Thyroid gland (tissue), 4 donors: ENCODE data around the gene HMGN5. TPM values are rescaled to one million over a fixed set of nuclear protein-coding genes. Genes with fewer than 3 reads are reported as not detected.

Experiments
- DNase-seq, 2 donors: peaks; one replicate each; pipeline ENCODE4 v3.0.0-alpha.2; 2019
- H3K27ac ChIP-seq, 3 donors: fragments of 200-600 bp; sonication (generic); 1 replicate in 2 of 3; 2 replicates in 1 of 3; pipeline ENCODE4 v1.5.1; 2016 to 2019; ENCODE audit warnings: mild to moderate bottlenecking in 1 of 3, moderate library complexity in 1 of 3
- H3K27me3 ChIP-seq: fragments of 200-600 bp; sonication (generic); one replicate; pipeline ENCODE4 v1.5.1; 2019
- H3K36me3 ChIP-seq, 2 donors: fragments of 200-600 bp; sonication (generic); one replicate each; pipeline ENCODE4 v1.5.1; 2016 to 2019
- H3K4me1 ChIP-seq, 2 donors: fragments of 200-600 bp; sonication (generic); one replicate each; pipeline ENCODE4 v1.5.1; 2017 to 2019
- H3K4me3 ChIP-seq, 3 donors: fragments of 200-600 bp; sonication (generic); replicated peaks in 1 of 3; 1 replicate in 2 of 3; 2 replicates in 1 of 3; pipeline ENCODE4 v1.5.1; 2016; ENCODE audit warnings: mild to moderate bottlenecking in 1 of 3
- H3K9me3 ChIP-seq: fragments of 200-600 bp; sonication (generic); one replicate; pipeline ENCODE4 v1.5.1; 2017
- POLR2A ChIP-seq, 2 donors: fragments of 450-650 bp; IDR thresholded peaks; one replicate each; pipeline ENCODE4 v1.6.1; 2017; ENCODE audit warnings: antibody characterized with exemption in 2 of 2, mild to moderate bottlenecking in 2 of 2, moderate library complexity in 1 of 2
- WGBS, 2 donors: methylation state at CpG; one replicate each; pipeline ENCODE4 v1.1.5; 2017; 5-methylcytosine and 5-hydroxymethylcytosine counted together
- intact Hi-C: fragments of 100-400 bp; cut with DNase I; formaldehyde crosslinking; loops from one replicate; pipeline ENCODE4 v1.15.1; 2023
- total RNA-seq, 4 donors: library from RNA; depleted of rRNA; stranded (reverse); fragments of >200 nt; gene quantifications; one replicate each; pipeline ENCODE4 v1.2.3, GENCODE V29; 2016
- TF ChIP-seq, protein P1 (sequence below), 6 experiments: fragments of 200-600 bp in 3 of 6; fragments of 450-650 bp in 3 of 6; sonication (generic) in 3 of 6; IDR thresholded peaks; one replicate each; pipeline ENCODE4 v1.5.1; 2016 to 2019; ENCODE audit warnings: antibody characterized with exemption in 6 of 6, mild to moderate bottlenecking in 2 of 6, inconsistent platforms in 1 of 6, moderate library complexity in 1 of 6

The HMGN5 gene
- total RNA-seq, 4 donors from 2014 or later, result 3.1 to 11.5 (median 8.4) TPM

- no peak for TF ChIP-seq POLR2A (IDR thresholded peaks at IDR 0.05)
- TF ChIP-seq, protein P1, sequence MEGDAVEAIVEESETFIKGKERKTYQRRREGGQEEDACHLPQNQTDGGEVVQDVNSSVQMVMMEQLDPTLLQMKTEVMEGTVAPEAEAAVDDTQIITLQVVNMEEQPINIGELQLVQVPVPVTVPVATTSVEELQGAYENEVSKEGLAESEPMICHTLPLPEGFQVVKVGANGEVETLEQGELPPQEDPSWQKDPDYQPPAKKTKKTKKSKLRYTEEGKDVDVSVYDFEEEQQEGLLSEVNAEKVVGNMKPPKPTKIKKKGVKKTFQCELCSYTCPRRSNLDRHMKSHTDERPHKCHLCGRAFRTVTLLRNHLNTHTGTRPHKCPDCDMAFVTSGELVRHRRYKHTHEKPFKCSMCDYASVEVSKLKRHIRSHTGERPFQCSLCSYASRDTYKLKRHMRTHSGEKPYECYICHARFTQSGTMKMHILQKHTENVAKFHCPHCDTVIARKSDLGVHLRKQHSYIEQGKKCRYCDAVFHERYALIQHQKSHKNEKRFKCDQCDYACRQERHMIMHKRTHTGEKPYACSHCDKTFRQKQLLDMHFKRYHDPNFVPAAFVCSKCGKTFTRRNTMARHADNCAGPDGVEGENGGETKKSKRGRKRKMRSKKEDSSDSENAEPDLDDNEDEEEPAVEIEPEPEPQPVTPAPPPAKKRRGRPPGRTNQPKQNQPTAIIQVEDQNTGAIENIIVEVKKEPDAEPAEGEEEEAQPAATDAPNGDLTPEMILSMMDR (IDR thresholded peaks at IDR 0.05), result no peak
- DNase-seq, result no peak
These were observed 87.0 kb downstream of the HMGN5 start for GRCh38 chrX:81114757-81115156.

GRCh38 chrX:81110286-81110685 lies 91.4 kb downstream of the HMGN5 start:
- Histone ChIP-seq H3K4me3 (no peak overlapping the region), H3K4me1 (no peaks in the 10 kb centered on the region), H3K36me3 (no peaks in the 10 kb centered on the region), H3K9me3 (no peaks in the 10 kb centered on the region), H3K27me3 (no peaks in the 10 kb centered on the region), H3K27ac (no peak overlapping the region)
- TF ChIP-seq POLR2A (IDR thresholded peaks at IDR 0.05), result no peak
- TF ChIP-seq, protein P1 (IDR thresholded peaks at IDR 0.05), result no peak
- 92 to 93% methylated on average over 3 of the region's 3 CpGs for whole genome bisulfite sequencing, 2 donors
- DNase-seq, result no peak
- intact Hi-C loops, result no loop called here

More at GRCh38 chrX:81114757-81115156, 87.0 kb downstream of the HMGN5 start:
- Histone ChIP-seq H3K36me3 (no peaks in the 10 kb centered on the region), H3K27me3 (no peaks in the 10 kb centered on the region), H3K9me3 (no peaks in the 10 kb centered on the region), H3K4me3 (no peak overlapping the region), H3K27ac (no peak overlapping the region), H3K4me1 (no peaks in the 10 kb centered on the region)
- intact Hi-C loops, result no loop called here
- 91% methylated on average over 2 of the region's 2 CpGs for WGBS, 2 donors

DNA sequence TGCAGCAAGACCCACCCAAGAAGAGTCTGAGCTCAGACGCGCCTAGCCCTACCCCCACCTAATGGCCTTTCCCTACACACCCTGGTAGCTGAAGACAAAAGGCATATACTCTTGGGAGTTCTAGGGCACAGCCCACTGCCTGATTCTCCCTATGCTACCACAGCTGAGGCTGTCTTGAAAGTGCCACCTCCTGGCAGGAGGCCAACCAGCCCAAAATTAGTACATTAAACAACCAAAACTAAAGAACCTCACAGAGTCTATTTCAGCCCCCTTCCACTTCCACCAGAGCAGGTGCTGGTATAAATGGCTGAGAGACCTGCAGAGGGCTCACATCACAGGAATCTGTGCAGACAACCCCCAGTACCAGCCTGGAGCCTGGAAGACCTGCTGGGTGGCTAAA lies 119.1 kb downstream of the HMGN5 start:
- Histone ChIP-seq H3K4me3 (no peak overlapping the region), H3K36me3 (no peaks in the 10 kb centered on the region), H3K4me1 (no peaks in the 10 kb centered on the region), H3K27ac (no peak overlapping the region), H3K27me3 (no peaks in the 10 kb centered on the region), H3K9me3 (no peaks in the 10 kb centered on the region)
- WGBS, 2 donors, result 100% methylated on average over 2 of the region's 2 CpGs
- no peak for DNase-seq
- intact Hi-C loops, result no loop called here
- no peak for TF ChIP-seq POLR2A (IDR thresholded peaks at IDR 0.05)
- TF ChIP-seq, protein P1 (IDR thresholded peaks at IDR 0.05), result no peak

Other genes with a start within 250 kb of the HMGN5 start
- 100 to 1,000 TPM; 104 to 150 (median 123) TPM for gene SH3BGRL, start 189 bp upstream of the HMGN5 start, total RNA-seq